ENCODE measurements around the gene MTG2. TPM values are rescaled to one million over a fixed set of nuclear protein-coding genes. Genes with fewer than 3 reads are reported as not detected.

The MTG2 gene
- total RNA-seq, 1 donor from 2014 or later = 20.2 TPM

DNA sequence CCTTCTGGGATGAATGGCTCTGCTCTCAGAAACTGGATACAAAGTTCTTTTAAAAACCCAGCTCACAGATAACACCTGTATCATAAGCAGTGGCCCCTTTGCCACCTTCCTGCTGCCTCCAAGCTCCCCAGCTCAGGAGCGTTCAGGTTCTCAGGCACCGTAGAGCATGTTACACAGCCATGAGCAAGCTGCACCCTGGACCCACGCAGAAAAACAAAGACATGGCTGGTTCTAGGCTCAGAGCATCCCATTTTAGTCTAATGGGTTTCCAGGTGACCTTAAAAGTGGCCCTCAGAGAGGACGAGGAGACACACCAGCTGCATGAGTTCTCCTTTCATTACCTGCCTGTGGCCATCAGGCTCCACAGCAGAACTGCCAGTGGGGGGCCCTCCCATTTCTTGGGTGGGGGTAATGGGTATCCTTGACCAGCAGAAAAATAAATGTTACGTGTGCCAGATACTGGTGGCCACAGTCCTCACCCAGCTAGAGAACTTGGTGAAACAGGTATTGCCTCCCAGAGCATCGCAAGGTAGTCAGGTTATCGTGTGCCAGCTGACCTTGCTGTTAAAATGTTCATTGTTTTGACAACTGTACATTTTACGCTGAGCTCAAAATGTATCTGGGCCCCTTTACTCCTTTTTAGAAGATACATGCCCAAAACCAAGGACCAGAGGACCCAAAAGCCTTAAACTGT, 47.1 kb upstream of the MTG2 start:
- peaks cover 59% of the 10 kb centered on the region for H3K36me3 Mint-ChIP-seq (ENCODE audit: low read depth, unreplicated experiment)
- no peak for DNase-seq (ENCODE audit: low spot score)
- H3K4me1 Mint-ChIP-seq (ENCODE audit: unreplicated experiment) = peaks cover 5% of the 10 kb centered on the region
- H3K27ac Mint-ChIP-seq (ENCODE audit: unreplicated experiment) = no peak overlapping the region
- no peak for TF ChIP-seq CTCF (IDR thresholded peaks at IDR 0.05; ENCODE audit: unreplicated experiment)
- H3K27me3 Mint-ChIP-seq (ENCODE audit: unreplicated experiment) = peaks cover 10% of the 10 kb centered on the region
- no peaks in the 10 kb centered on the region for H3K9me3 Mint-ChIP-seq (ENCODE audit: unreplicated experiment)
- no peak overlapping the region for H3K4me3 Mint-ChIP-seq (ENCODE audit: unreplicated experiment)

- Mint-ChIP-seq H3K9me3 (ENCODE audit: unreplicated experiment) (no peaks in the 10 kb centered on the region), H3K27ac (ENCODE audit: unreplicated experiment) (no peak overlapping the region), H3K4me3 (ENCODE audit: unreplicated experiment) (no peak overlapping the region), H3K4me1 (ENCODE audit: unreplicated experiment) (peaks cover 10% of the 10 kb centered on the region), H3K27me3 (ENCODE audit: unreplicated experiment) (peaks cover 12% of the 10 kb centered on the region), H3K36me3 (ENCODE audit: low read depth, unreplicated experiment) (peaks cover 51% of the 10 kb centered on the region)
- peak; percentile 71 for DNase-seq (ENCODE audit: low spot score)
- peak; percentile 62 for TF ChIP-seq CTCF (IDR thresholded peaks at IDR 0.05; ENCODE audit: unreplicated experiment)
Observed at GRCh38 chr20:62136283-62137091, 46.3 kb upstream of the MTG2 start.

DNA sequence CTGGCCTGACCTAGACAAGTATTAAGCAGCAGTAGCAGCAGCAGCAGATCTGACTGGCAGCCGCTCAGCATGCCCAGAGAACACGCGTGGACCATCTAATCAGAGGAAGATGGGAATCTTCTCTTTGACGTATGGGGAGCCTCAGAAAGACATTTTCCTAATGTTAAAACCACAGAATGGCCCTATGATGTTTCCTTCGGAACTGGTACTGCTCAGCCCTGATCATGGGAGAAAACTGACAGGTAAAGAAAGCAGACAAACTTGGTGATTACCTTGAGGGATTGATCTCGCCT, 45.8 kb upstream of the MTG2 start:
- Mint-ChIP-seq H3K36me3 (ENCODE audit: low read depth, unreplicated experiment) (peaks cover 49% of the 10 kb centered on the region), H3K4me3 (ENCODE audit: unreplicated experiment) (no peak overlapping the region), H3K27me3 (ENCODE audit: unreplicated experiment) (peaks cover 11% of the 10 kb centered on the region), H3K27ac (ENCODE audit: unreplicated experiment) (no peak overlapping the region), H3K9me3 (ENCODE audit: unreplicated experiment) (no peaks in the 10 kb centered on the region), H3K4me1 (ENCODE audit: unreplicated experiment) (peaks cover 15% of the 10 kb centered on the region)
- no peak for DNase-seq (ENCODE audit: low spot score)
- TF ChIP-seq CTCF (IDR thresholded peaks at IDR 0.05; ENCODE audit: unreplicated experiment) = no peak

DNA sequence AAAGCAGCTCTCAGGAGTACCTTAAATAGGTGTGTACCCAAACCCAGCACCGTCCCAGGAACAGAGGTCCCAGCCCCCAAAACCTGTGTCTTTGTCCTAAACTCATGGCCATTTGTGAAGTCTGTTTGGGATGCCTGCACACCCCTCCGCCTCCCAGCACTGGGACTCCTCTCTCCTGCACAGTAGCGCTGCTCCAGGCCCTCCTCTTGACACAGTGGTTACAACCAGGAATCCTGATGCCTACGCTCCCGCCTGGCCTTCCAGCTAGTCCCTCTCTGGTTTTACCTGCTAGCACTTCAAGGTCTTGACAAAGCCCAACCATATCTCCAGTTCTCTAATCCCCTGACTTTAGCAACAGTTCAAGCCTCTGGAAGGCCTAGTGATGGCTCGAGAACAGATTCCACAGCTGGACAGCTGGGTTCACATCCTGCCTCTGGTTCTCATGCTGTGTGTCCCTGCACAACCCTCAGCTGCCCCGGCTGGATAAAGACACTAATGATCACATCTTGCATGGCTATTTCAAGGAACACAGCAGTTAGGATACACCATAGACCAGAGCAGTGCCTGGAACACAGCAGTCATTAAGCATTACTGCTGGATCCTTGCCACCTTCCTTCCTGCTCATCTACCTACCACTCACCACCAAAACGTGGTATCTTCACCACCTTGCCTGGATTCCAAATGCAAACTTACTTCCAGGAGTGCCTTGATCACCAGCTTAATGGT, 45.2 kb upstream of the MTG2 start:
- peaks cover 47% of the 10 kb centered on the region for H3K36me3 Mint-ChIP-seq (ENCODE audit: low read depth, unreplicated experiment)
- no peaks in the 10 kb centered on the region for H3K9me3 Mint-ChIP-seq (ENCODE audit: unreplicated experiment)
- H3K4me1 Mint-ChIP-seq (ENCODE audit: unreplicated experiment) = peaks cover 19% of the 10 kb centered on the region
- TF ChIP-seq CTCF (IDR thresholded peaks at IDR 0.05; ENCODE audit: unreplicated experiment) = no peak
- peaks cover 15% of the 10 kb centered on the region for H3K27me3 Mint-ChIP-seq (ENCODE audit: unreplicated experiment)
- no peak for DNase-seq (ENCODE audit: low spot score)
- no peak overlapping the region for H3K27ac Mint-ChIP-seq (ENCODE audit: unreplicated experiment)
- H3K4me3 Mint-ChIP-seq (ENCODE audit: unreplicated experiment) = peak overlapping the region; percentile 56

Measured in endothelial cell (in vitro differentiated cells).